ENCODE results near the gene WDR93. TPM values are rescaled to one million over a fixed set of nuclear protein-coding genes. Genes with fewer than 3 reads are reported as not detected.

The WDR93 gene
- total and polyA plus RNA-seq, 10 donors = 0.09 to 0.11 TPM; not detected in 8

GRCh38 chr15:89672221-89673164 lies 18.1 kb upstream of the WDR93 start:
- DNase-seq = no peak
- Histone ChIP-seq H3K9me3 (no peaks in the 10 kb centered on the region), H3K27ac (no peak overlapping the region), H3K4me1 (no peaks in the 10 kb centered on the region), H3K27me3 (replicated peaks in 1 of 7) (no peaks in the 10 kb centered on the region), H3K4me3 (no peak overlapping the region), H3K36me3 (no peaks in the 10 kb centered on the region)
- intact Hi-C loops (cut with DNase I; ENCODE audit: low total_unique reads) = no loop called here
- TF ChIP-seq POLR2AphosphoS5 (IDR thresholded peaks at IDR 0.05) (no peak), CTCF (IDR thresholded peaks at IDR 0.05 in 8 of 11, conservative IDR thresholded peaks at IDR 0.05 in 3 of 11) (no peak), POLR2A (IDR thresholded peaks at IDR 0.05) (no peak)
- WGBS, 5 donors = 86 to 97% (median 92%) methylated on average over 11 to 12 of the region's 12 CpGs

GRCh38 chr15:89673165-89673512 lies 17.5 kb upstream of the WDR93 start:
- no peak overlapping the region for H3K27ac ChIP-seq

GRCh38 chr15:89674526-89674925 lies 16.1 kb upstream of the WDR93 start:
- no peak for TF ChIP-seq POLR2AphosphoS5 (IDR thresholded peaks at IDR 0.05)
- no peak for TF ChIP-seq CTCF (IDR thresholded peaks at IDR 0.05 in 8 of 11, conservative IDR thresholded peaks at IDR 0.05 in 3 of 11)
- no peak for TF ChIP-seq POLR2A (IDR thresholded peaks at IDR 0.05)
- Histone ChIP-seq H3K9me3 (no peaks in the 10 kb centered on the region), H3K27me3 (replicated peaks in 1 of 7) (no peaks in the 10 kb centered on the region), H3K27ac (no peak overlapping the region), H3K36me3 (no peaks in the 10 kb centered on the region), H3K4me3 (no peak overlapping the region), H3K4me1 (no peaks in the 10 kb centered on the region)
- DNase-seq = no peak
- WGBS, 5 donors = 75 to 82% (median 79%) methylated on average over 4 of the region's 4 CpGs
- intact Hi-C loops (cut with DNase I; ENCODE audit: low total_unique reads) = no loop called here

More at GRCh38 chr15:89673165-89673512, 17.5 kb upstream of the WDR93 start:
- H3K36me3 ChIP-seq = no peaks in the 10 kb centered on the region
- no peaks in the 10 kb centered on the region for H3K9me3 ChIP-seq
- no peaks in the 10 kb centered on the region for H3K27me3 ChIP-seq (replicated peaks in 1 of 7)
- no peak for DNase-seq
- WGBS, 5 donors = 67 to 82% (median 76%) methylated on average over 4 to 12 of the region's 12 CpGs
- no peaks in the 10 kb centered on the region for H3K4me1 ChIP-seq
- TF ChIP-seq CTCF (IDR thresholded peaks at IDR 0.05 in 8 of 11, conservative IDR thresholded peaks at IDR 0.05 in 3 of 11) (peak in 6 of 11 experiments; percentile 10 to 46 (median 27)), POLR2AphosphoS5 (IDR thresholded peaks at IDR 0.05) (no peak), POLR2A (IDR thresholded peaks at IDR 0.05) (no peak)
- intact Hi-C loops (cut with DNase I; ENCODE audit: low total_unique reads) = no loop called here
- H3K4me3 ChIP-seq = no peak overlapping the region

GRCh38 chr15:89675606-89676005 lies 15.0 kb upstream of the WDR93 start:
- no peak overlapping the region for H3K27ac ChIP-seq
- H3K27me3 ChIP-seq (replicated peaks in 1 of 7) = no peaks in the 10 kb centered on the region
- no peaks in the 10 kb centered on the region for H3K36me3 ChIP-seq
- H3K9me3 ChIP-seq = no peaks in the 10 kb centered on the region
- TF ChIP-seq POLR2A (IDR thresholded peaks at IDR 0.05) = no peak
- TF ChIP-seq POLR2AphosphoS5 (IDR thresholded peaks at IDR 0.05) = no peak
- no peak for TF ChIP-seq CTCF (IDR thresholded peaks at IDR 0.05 in 8 of 11, conservative IDR thresholded peaks at IDR 0.05 in 3 of 11)
- no peak for DNase-seq
- 66 to 82% (median 74%) methylated on average over 6 of the region's 6 CpGs for WGBS, 5 donors
- no peaks in the 10 kb centered on the region for H3K4me1 ChIP-seq
- intact Hi-C loops (cut with DNase I; ENCODE audit: low total_unique reads) = no loop called here
- no peak overlapping the region for H3K4me3 ChIP-seq

Measured in spleen (tissue), 11 donors.